NCI-H446 treated with DMSO at 0.1 percent for 48 hours (cell line): ENCODE data around the gene PPFIA4.

Experiments used
- DNase-seq: peaks from one replicate; lab custom pipeline; 2025; lab: John Stamatoyannopoulos, UW

Gene PPFIA4

DNA sequence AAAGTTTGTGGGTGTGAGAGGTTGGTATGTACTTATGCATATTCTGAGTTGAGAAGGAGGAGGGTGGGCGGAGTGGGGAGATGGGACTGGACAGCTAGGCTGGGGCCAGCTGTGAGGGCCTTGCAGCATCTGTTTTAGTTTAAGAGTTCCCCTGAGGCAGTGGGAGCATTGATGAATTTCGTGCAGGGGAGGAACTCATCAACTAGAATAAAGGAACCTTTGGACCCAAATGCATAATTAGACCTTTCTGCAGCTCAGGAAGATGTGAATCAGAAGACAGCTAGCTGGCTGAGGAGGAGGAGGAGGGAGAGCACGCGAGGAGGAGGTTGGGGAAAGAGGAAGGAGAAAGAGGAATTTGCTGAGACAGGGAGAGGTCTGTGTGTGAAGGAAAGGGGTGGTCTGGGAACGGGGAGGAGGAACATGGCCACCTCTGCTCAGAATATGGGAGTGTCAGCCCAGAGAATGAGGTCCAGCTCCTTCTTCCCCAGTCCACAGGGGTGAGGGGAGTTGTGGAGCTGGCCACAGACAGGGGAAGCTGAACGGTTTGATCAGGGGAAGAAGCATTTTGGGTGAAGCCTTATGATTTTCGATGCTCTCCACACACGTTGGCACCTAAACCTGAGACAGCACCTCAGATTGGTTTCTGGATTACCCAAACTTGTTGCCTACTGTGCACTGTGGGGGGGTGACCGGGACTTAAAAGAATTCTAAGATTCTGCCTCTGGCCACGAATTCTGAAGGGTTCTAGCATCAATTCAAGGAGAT is 31.8 kb downstream of the PPFIA4 start:
- no peak for DNase-seq

DNA sequence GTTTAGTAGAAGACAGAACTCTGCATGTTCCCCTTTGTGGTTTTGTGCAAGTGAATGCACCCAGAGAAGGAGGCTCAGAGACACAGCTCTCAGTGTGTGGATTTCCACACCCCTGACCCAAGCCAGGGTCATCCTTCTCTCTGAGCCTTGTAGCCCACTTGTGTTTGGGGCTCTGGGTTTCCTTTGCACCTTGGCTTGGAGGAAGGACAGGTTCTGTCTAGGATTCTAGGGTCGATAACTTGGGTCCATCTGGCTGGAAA is 32.3 kb downstream of the PPFIA4 start:
- no peak for DNase-seq

DNA sequence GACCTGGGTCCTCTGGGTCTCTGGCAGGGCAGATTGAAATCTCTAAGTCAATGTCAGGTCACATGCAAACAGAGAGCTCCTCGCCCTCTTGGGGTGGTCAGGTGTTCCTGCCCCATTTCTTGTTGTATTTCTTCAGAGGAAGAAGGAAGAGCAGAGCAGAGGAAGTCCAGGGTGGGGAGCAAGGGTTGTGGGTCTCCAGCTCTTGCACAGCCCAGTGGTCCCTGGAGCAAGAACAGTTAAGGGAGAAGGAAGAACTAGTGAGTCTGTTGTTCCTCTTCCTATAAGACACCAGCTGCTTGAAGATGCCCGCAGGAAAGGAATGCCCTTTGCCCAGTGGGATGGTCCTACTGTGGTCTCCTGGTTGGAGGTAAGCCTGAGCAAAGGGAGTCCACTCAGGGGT is 33.2 kb downstream of the PPFIA4 start:
- DNase-seq, result no peak

DNA sequence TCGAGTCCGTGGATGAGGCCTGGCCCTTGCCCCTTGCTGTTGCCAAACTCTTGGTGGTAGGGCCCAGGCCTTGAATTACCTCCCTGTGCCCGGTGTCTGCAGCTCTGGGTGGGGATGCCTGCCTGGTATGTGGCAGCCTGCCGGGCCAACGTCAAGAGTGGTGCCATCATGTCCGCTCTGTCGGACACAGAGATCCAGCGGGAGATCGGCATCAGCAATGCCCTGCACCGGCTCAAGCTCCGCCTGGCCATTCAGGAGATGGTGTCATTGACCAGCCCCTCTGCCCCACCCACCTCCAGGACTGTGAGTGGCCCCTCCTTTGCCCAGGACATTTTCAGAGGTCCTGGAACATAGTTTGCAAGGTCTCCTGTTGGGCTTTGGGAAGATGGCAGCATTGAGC is 33.8 kb downstream of the PPFIA4 start:
- DNase-seq, result no peak

DNA sequence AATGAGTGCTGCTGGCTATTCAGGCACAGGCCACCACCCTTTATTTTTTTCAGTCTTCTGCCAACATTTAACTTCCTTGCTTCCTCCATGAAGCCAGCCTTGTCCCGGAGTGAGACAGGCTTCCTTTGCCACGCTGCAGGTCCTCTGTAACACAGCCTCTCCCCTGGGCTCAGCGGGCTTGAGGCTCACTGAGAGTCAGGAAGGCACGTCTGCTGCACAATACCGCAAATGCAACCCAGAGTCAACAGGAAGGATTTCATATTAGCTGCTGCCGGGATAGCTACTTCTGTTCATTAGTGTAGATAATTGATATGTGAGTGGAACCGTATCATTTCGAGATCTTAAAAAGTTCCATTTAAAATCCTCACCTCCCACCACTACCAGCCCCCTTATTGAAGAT is 37.0 kb downstream of the PPFIA4 start:
- no peak for DNase-seq

DNA sequence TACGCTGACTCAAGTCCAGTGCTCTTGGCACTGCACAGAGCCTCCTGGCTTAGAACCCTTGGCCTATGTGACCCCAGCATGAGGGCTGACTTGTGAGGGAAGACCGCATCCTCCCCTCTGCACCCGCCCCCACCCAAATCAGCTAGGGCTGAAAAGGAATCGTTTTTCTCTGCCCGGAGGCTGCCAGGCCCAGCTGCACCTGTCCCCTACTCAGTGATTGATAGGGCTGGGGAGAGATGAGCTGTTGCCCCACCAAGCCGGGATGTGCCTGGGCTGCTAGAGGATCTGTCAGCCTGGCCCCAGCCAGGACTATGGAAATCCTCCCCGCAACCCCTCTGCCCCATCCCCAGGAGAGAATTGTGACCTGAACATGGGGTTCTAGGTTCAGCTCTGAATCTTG is 38.9 kb downstream of the PPFIA4 start:
- DNase-seq, result no peak

DNA sequence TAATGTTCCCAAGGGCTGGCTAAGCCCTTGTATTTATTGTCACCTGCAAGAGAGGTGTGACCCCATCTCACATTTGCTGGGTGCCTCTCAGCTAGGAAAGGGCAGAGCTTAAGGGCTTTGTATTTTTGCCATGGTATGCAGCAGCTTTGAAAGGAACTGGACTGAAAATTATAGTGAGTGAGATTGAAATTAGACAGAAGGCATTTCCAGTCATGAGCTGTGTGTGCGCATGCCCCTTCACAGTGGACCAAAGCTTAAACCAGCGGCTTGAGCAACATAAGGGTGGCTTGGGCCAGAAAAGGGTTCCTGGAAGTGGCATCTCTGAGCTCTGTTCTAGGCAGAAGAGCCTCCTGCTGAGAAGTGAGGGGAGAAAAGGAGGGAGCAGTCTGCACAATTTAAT is 39.7 kb downstream of the PPFIA4 start:
- no peak for DNase-seq

DNA sequence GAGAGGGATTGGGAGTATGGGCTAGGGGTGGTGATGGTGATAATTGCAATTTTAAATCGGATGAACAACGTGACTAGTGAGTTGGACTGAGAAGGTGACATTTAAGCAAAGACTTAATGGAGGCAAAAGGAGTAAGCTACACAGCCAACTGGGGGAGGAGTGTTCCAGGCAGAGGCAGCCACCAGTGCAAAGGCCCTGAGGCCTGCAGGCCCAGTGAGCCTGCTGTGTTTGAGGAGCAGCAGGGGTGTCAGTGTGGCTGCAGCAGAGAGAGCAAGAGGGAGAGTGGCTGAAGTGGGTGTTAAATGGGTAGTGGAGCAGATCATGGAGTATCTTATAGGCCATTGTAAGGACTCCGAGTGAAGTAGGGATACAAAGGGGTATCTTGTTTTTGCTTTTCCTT is 40.7 kb downstream of the PPFIA4 start:
- no peak for DNase-seq

DNA sequence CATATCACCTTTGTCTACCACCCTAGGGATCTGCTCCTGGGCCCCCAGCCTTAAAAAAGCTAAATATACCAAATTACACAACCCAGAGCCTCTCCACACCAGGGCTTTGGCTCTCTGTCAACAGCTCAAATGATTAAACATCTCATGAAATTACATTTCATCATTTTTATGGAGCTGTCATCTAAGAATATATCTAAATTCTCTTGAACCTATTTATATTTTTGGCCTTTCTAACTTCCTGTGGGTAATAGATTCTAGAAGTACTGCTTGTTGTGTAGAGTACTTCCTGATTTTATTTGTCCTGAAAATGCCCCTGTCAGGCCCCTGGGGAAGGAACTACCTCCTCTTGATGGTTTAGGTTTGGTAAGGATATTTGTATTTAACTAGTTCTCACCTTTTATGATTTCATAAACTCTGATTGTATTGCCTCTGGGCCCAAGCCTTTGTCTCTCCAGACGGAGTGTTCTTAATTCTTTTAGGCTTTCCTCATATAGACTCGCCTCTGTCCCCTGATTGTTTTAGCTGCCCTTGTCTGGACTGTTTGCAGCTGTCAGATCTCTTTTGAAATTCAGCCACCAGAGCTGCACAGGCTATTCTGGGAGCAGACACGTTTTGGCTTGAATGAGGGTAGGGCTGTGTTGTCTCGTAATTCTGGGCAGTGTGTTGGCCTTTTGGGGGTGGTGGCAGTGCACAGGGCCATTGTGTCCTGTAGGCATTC is 42.9 kb downstream of the PPFIA4 start:
- no peak for DNase-seq

DNA sequence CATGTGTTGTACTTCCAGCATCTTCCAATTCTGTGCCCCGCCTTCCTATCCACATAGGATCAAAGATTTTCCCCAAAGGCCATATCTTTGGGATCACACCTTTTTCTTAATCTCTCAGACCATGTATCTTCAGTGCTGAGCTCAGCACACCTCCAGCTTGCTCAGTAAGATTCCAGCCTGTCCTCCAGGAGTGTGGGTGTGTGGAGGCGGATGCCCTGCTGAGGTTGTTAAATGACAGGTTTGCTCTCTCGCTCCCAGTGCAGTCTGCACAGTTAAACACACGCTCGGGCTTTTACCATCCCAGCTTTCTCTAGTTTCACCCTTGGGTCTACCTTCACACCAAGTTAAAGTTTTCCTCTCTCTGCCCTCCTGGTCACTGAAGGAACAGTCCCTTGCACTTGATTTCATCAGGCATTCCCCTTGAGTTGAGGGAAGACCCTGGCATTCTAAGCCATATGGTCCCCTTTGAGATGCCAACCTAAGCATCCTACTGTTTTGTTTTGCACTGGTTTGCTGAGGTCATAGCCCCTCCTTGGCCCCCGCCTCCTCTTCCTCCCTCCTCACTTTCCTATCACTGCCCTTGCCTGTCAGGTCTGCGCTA is 45.8 kb downstream of the PPFIA4 start:
- DNase-seq, result no peak

DNA sequence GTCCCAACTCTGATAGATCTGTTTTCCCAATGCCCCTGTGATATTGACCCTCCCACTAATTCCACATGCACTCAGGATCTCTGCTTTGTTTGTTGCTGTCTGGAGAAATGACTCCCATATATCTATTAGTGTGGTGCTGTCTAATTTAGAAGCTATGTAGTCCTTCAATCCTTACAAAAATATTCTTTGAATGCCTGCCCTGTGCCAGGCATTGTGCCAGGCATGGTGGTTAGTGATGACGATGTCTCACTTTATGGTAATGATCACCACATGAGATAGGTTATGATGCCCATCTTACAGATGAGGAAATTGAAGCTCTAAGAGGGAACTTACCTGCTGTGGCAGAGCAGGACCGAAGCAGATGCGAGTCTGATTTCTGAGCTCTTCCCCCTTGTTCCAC is 46.6 kb downstream of the PPFIA4 start:
- no peak for DNase-seq

DNA sequence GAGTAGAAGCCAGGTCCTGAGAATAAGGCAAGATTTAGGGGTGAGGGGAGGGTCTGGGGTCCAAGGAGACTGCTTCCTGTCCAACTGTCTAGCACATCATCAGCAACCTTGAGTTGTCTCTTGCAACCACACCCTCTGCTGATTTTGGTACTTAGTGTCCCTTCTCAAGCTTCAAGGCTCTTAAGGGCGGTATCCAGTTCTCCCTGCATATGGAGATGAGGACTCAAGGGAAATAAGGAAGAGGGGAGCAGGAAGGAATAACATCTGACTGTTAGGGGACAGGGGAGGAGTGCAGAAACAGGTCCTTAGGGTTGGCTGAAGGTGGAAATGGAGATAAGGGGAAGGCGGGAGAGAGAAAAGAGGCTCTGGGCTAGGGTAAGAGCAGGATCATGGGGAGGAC is 47.2 kb downstream of the PPFIA4 start:
- no peak for DNase-seq

DNA sequence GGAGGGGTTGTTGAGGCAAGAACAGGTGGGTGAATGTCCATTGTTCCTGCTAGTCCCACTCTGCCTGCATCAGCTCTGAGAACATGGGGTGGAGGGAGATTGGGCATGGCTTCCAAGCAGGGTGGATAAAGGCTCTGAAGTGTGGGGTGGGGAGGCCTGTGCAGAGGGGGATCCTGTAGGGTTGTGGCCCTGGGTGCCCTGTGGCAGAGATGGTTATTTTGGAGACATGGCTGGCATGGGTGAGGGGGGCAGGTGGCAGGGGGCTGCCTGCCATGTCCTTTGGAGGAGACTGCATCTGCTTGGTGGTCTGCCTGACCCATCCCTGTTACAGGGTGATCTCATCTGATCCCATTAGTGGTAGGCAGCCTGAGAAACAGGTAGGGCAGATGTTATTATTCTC is 48.3 kb downstream of the PPFIA4 start:
- no peak for DNase-seq

DNA sequence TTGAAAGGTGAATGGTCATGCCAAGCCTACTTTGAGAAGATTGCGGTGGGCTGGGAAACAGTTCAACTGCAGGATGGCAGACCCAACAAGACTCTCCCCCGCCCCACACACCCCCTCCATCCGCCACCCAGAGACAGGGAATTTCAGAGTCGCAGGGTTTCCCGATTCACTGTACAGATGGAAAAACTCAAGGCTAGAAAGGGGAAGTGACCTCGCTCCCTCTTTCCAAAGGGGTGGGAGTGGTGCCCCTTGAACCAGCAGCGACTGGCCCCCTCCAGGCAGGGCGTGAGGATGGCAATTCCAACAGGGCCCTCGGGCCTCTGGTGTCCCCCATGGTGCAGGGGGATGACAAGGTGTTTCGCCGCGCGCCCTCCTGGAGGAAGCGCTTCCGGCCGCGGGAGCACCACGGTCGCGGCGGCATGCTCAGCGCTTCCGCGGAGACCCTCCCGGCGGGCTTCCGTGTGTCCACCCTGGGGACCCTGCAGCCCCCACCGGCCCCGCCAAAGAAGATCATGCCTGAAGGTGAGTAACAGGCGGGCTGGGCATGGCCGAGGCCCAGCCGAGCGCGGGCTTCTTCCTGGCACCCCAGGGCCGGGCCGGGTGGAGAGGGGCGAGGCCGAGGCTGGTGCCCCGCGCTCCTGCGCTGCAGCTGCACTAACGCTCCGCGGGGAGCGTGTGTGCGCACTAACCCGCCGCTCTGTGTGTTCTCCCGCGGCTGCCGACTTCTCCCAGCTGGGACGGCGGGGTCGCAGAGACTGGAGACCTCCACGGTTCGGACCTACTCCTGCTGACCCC is 49.1 kb downstream of the PPFIA4 start:
- DNase-seq, result no peak

DNA sequence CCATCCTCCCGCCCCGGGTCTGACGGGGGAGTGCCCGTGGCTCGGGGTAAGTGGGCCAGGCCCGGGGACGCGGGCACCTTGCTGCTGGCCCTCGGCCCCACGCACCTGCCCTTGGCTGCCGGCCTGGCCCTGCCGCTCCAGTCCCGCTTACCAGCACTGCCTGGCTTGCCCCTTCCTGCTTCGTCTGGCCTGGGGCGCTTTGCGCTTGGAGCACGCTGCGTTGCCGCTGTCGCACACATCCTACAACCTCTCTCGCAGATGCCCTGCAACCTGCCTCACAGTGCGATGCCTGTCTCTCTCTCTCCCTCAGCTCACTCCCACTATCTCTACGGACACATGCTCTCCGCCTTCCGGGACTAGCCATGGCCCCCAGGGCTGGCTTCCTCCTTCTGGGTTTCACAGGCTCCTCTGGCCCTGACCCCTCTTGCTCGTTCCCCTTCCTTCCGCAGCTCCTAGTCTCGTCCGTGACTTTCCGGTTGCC is 49.8 kb downstream of the PPFIA4 start:
- DNase-seq, result no peak

DNA sequence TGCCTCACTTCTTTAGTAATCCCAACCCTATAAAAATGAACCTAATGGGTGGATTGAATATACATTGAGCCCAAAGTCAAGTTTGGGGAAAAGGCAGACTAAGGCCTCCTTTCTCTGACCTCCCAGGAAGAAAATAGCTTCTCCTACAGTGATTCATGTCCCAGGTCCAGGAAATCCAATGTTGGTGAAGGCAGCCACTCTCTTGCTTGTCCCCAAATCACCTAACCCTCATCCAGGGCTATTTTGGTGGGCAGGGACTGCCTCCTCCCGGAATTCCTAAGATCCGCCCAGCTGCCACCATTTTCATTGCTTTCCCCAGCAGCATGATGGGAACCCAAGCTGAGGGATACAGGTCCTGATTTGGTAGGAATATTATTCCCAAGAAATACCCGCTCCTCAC is 51.1 kb downstream of the PPFIA4 start:
- no peak for DNase-seq

DNA sequence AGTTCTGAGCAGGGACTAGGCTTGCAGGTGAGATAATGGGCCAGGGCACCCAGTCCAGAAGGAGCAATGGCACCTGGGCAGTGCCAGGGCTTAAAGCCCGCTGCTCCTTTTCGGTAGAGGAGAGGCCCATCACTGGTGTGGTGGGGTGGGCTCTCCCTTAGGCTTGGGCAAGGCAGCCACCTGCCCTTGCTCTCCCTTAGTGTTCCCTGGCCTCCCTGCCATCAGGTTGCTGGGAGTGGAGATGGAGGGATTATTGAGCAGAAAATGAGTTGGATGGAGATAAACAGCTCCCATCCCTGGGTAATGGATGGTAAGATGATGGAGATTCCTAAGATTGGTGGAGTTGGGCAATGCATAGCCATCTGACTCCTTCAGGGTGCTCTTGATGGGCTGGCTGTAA is 51.7 kb downstream of the PPFIA4 start:
- no peak for DNase-seq

DNA sequence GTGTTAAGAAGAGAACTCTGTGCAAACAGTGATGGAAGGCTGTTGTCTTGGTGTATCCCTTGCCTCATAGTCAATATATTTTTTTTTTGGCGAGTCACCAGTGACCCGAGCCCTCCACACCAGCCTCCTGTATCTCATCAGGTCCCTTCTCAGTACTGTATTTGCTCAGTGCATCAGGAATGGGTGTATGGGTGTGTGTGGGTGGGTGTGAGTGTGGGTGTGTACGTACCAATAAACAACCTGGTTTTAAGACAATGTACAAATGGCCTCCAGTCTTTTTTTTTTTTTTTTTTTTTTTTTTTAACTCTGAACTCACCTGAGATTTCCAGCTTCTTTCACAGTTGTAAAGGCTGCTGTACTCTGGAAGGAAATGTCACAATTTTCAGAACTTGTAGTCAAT is 52.2 kb downstream of the PPFIA4 start:
- no peak for DNase-seq

DNA sequence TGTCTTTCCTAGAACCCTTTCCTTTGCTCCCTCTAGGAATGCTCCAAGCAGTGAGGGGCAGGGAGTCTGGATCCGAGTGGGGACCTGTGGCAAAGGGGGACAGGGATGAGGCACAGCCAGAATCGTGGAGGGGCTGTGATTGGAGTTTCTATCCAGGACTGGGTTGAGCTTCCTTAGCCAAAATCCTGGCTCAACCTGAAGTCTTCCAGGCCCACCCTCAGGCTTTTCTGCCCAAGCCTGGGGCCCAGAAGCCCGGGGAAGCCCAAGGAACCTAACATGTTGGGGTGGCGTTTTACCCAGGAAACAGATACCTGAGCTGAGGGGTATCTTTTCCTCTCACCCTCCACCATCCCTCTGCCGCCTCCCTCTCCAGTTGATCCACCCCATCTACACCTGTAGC is 54.2 kb downstream of the PPFIA4 start:
- no peak for DNase-seq

DNA sequence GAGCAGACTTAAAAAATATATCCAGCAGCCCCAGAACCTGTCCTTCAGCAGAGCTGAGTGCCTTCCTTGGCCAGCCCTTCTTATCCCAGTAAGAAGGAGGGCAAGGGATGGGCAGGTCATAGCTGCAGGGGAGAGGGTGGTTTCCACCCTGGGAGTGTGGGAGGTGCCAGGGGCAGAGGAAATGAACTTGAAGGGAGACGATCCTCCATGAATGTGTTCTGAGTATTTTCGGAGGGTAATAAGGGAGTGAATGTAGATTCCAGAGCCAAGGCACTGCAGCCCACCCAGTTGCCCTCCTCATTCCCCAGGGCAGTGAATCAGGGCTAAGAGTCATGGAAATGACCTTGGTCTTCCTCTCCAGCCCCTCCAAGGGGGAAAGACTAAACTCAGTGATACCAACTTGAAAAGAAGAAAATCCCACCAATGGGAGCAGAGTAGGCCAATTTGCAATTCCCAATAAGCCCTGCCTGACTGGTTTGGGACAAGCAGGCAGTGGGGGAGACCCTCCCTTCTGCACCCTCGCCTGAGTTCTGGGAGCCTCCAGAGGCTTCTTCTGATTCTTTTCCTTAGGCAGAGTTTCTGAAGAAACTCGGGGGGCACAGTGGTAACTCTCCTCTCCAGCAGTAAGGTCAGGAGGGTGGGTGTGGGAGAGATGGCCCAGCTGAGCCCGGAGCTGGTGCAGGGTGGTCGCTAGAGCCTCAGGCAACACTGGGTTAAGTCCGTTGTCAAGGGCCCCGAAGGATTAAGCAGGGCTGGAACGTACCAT is 55.4 kb downstream of the PPFIA4 start:
- no peak for DNase-seq

DNA sequence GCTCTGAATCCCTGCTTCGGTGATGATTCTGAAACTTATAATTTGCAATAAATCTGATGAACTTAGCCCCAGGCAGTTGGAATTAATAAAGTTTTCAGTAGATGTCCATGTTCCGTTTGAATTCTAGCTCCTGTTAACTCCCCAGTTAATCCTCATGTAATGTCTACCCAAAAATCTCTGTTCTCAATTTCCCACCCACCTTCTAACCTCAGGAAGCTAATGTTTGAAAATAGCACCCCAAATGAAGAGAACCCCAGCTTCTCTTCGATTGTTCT is 55.9 kb downstream of the PPFIA4 start:
- no peak for DNase-seq
